Endothelial cell of umbilical vein (primary cell): Measurements from ENCODE around the gene WDR7. TPM values are rescaled to one million over a fixed set of nuclear protein-coding genes. Genes with fewer than 3 reads are reported as not detected.

Experiments
- BruUV-seq: library from RNA; stranded (reverse); fragments of 400-500 nt; replicated peaks from 2 replicates; lab custom pipeline; 2021; lab: Mats Ljungman, UMichigan
- CTCF ChIA-PET: fragments of 300-600, 350-600 bp; sonication (Branson Sonifier 250); formaldehyde crosslinking; loops from one replicate; lab custom pipeline; 2021; ENCODE audit warnings: antibody characterized with exemption, inconsistent platforms; lab: Charles Lee
- POLR2A ChIA-PET: fragments of 300-600, 350-600 bp; sonication (Branson Sonifier 250); formaldehyde crosslinking; loops from one replicate; lab custom pipeline; 2021; ENCODE audit warnings: antibody characterized with exemption, inconsistent platforms; lab: Charles Lee
- DNase-seq: peaks from one replicate; pipeline ENCODE4 v3.0.0-alpha.2; 2011; ENCODE audit warnings: low read depth, low spot score
- FAIRE-seq: peaks from 2 replicates; lab custom pipeline; 2011; peaks lifted over from hg19 to GRCh38; lab: Jason Lieb, UNC
- H2AFZ ChIP-seq: 2 replicates; pipeline ENCODE4 v1.6.0; 2012; ENCODE audit warnings: low read depth, low read length, control low read depth, inconsistent platforms
- H3K27ac ChIP-seq: 2 replicates; pipeline ENCODE4 v1.5.1; 2011; ENCODE audit warnings: low read depth, mild to moderate bottlenecking, control low read depth, low read length, moderate library complexity; ENCODE audit not compliant: insufficient read depth
- H3K27me3 ChIP-seq, 2 experiments: 2 replicates each; pipeline versions ENCODE4 v1.6.0 to v1.6.1; 2011; ENCODE audit warnings: low read length in 2 of 2, mixed read lengths in 1 of 2; ENCODE audit not compliant: control insufficient read depth in 2 of 2, insufficient read depth in 2 of 2
- H3K36me3 ChIP-seq, 2 experiments: 2 replicates in 1 of 2; 3 replicates in 1 of 2; pipeline ENCODE4 v1.5.1; 2011; ENCODE audit warnings: low read length in 2 of 2, mild to moderate bottlenecking in 1 of 2, moderate library complexity in 1 of 2; ENCODE audit not compliant: control insufficient read depth in 2 of 2, insufficient read depth in 2 of 2; ENCODE audit errors: extremely low read depth in 1 of 2
- H3K4me1 ChIP-seq: 3 replicates; pipeline ENCODE4 v1.5.1; 2011; ENCODE audit warnings: mild to moderate bottlenecking, low read length; ENCODE audit not compliant: control insufficient read depth, insufficient read depth; ENCODE audit errors: extremely low read depth
- H3K4me2 ChIP-seq: 2 replicates; pipeline ENCODE4 v1.6.1; 2011; ENCODE audit warnings: low read length, control low read depth, mixed read lengths; ENCODE audit not compliant: insufficient read depth
- H3K4me3 ChIP-seq, 3 experiments: fragments of 200-600 bp in 1 of 3; sonication (generic), shearing (Covaris generic) in 1 of 3; replicated peaks in 1 of 3; 2 replicates each; pipeline ENCODE4 v1.5.1; 2011 to 2016; ENCODE audit warnings: control low read depth in 3 of 3, low read length in 3 of 3, mild to moderate bottlenecking in 2 of 3, inconsistent platforms in 1 of 3, low read depth in 1 of 3, moderate library complexity in 1 of 3; ENCODE audit not compliant: insufficient read depth in 1 of 3
- H3K79me2 ChIP-seq: 2 replicates; pipeline ENCODE4 v1.6.0; 2012; ENCODE audit warnings: low read length, inconsistent platforms; ENCODE audit not compliant: control insufficient read depth, insufficient read depth
- H3K9ac ChIP-seq: replicated peaks from 2 replicates; pipeline ENCODE3; 2011; ENCODE audit warnings: low read length, control low read depth; ENCODE audit not compliant: insufficient read depth; ENCODE audit errors: extremely low read depth
- H3K9me1 ChIP-seq: replicated peaks from 3 replicates; pipeline ENCODE4 v1.6.0; 2011; ENCODE audit warnings: mild to moderate bottlenecking, low read length; ENCODE audit not compliant: control insufficient read depth, insufficient read depth; ENCODE audit errors: extremely low read depth
- H3K9me3 ChIP-seq: replicated peaks from 2 replicates; pipeline ENCODE4 v1.5.1; 2012; ENCODE audit warnings: low read length, inconsistent platforms; ENCODE audit not compliant: control insufficient read depth, insufficient read depth
- H4K20me1 ChIP-seq: replicated peaks from 2 replicates; pipeline ENCODE3; 2011; ENCODE audit warnings: mild to moderate bottlenecking, low read length; ENCODE audit not compliant: control insufficient read depth, insufficient read depth; ENCODE audit errors: extremely low read depth
- CTCF ChIP-seq, 2 donors: IDR thresholded peaks; 1 replicate in 1 of 2; 2 replicates in 1 of 2; pipeline ENCODE4 v1.5.1; 2011; ENCODE audit warnings: low read length in 2 of 2, mild to moderate bottlenecking in 2 of 2, moderate library complexity in 2 of 2, control low read depth in 1 of 2, inconsistent platforms in 1 of 2, low read depth in 1 of 2; ENCODE audit not compliant: insufficient read depth in 1 of 2; ENCODE audit errors: extremely low read depth in 1 of 2
- EZH2 ChIP-seq: IDR thresholded peaks from 2 replicates; pipeline ENCODE4 v1.6.1; 2012; ENCODE audit warnings: borderline replicate concordance, low read depth, mild to moderate bottlenecking, moderate library complexity, low read length, inconsistent platforms; ENCODE audit not compliant: severe bottlenecking
- FOS ChIP-seq: IDR thresholded peaks from 2 replicates; pipeline ENCODE4 v1.6.1; 2011; ENCODE audit warnings: mild to moderate bottlenecking, low read length, moderate library complexity, borderline replicate concordance; ENCODE audit not compliant: insufficient read depth
- GATA2 ChIP-seq: IDR thresholded peaks from 2 replicates; pipeline ENCODE4 v1.7.0; 2011; ENCODE audit warnings: low read depth, mild to moderate bottlenecking, moderate library complexity, mixed read lengths, low read length; ENCODE audit not compliant: insufficient read length, insufficient read depth
- JUN ChIP-seq: IDR thresholded peaks from 2 replicates; pipeline ENCODE4 v1.6.1; 2011; ENCODE audit warnings: borderline replicate concordance, low read depth; ENCODE audit not compliant: insufficient read length, insufficient read depth
- MAX ChIP-seq: IDR thresholded peaks from 2 replicates; pipeline ENCODE4 v1.6.1; 2011; ENCODE audit not compliant: insufficient read depth, insufficient read length
- MYC ChIP-seq: IDR thresholded peaks from one replicate; pipeline ENCODE4 v1.6.1; 2011; ENCODE audit warnings: mild to moderate bottlenecking, low read depth, low read length
- POLR2A ChIP-seq: IDR thresholded peaks from 2 replicates; pipeline ENCODE4 v1.6.1; 2012; ENCODE audit warnings: low read depth, mild to moderate bottlenecking, control low read depth, low read length
- POLR2AphosphoS5 ChIP-seq: IDR thresholded peaks from 2 replicates; pipeline ENCODE4 v1.6.1; 2012; ENCODE audit warnings: low read depth, mild to moderate bottlenecking, control low read depth, low read length, moderate library complexity; ENCODE audit not compliant: insufficient read depth
- dilution Hi-C: fragments of 300-500 bp; cut with MboI; formaldehyde crosslinking; loops from one replicate; pipeline ENCODE4 v1.15.0; 2019; ENCODE audit warnings: low sequenced_read_pairs; ENCODE audit not compliant: extremely low pct_ligation_motif_present
- intact Hi-C: fragments of 100-400 bp; cut with micrococcal nuclease; formaldehyde crosslinking; loops from one replicate; pipeline ENCODE4 v1.10.0; 2022
- polyA plus RNA-seq, 4 experiments: library from polyadenylated mRNA; depleted of rRNA in 3 of 4; stranded (reverse) in 3 of 4; unstranded in 1 of 4; fragments of >200 nt; gene quantifications; 2 replicates each; pipeline versions ENCODE4 v1.2.1 to v1.2.3, GENCODE V29; 2011 to 2012; ENCODE audit warnings: missing spikeins in 1 of 4
- total RNA-seq: library from RNA; stranded (reverse); gene quantifications from 2 replicates; pipeline ENCODE4 v1.2.3, GENCODE V29; 2021

Gene WDR7
- total and polyA plus RNA-seq, 2 donors (not counting 3 experiments of a cell fraction or from before 2014, with no cell fraction given) = 5.9 to 19.0 TPM

GRCh38 chr18:56927786-56928185 lies 276.6 kb downstream of the WDR7 start:
- no peak overlapping the region for H2AFZ ChIP-seq
- no peak overlapping the region for H3K4me2 ChIP-seq
- DNase-seq = no peak
- no peak for TF ChIP-seq MYC
- no peak for TF ChIP-seq CTCF (IDR thresholded peaks at IDR 0.05; ENCODE audit: extremely low read depth in 1 of 2, insufficient read depth in 1 of 2, low read depth in 1 of 2, low read length in 2 of 2)
- no peak for TF ChIP-seq POLR2A
- TF ChIP-seq MAX = no peak
- no peak overlapping the region for H3K4me3 ChIP-seq
- H4K20me1 ChIP-seq = peaks cover 2% of the 10 kb centered on the region
- H3K27ac ChIP-seq = no peak overlapping the region
- H3K27me3 ChIP-seq = no peaks in the 10 kb centered on the region
- BruUV-seq = no TSS peak
- ChIA-PET POLR2A (no interaction called here), CTCF (interaction anchor here (0.7 to 2.7 kb wide), 3 partner anchors 10 to 58 kb away, joined by 3 to 9 read pairs (median 3); no protein-coding TSS in a partner anchor)
- no peaks in the 10 kb centered on the region for H3K9me3 ChIP-seq
- H3K79me2 ChIP-seq = no peaks in the 10 kb centered on the region
- H3K9me1 ChIP-seq = no peaks in the 10 kb centered on the region
- no peaks in the 10 kb centered on the region for H3K36me3 ChIP-seq
- no peaks in the 10 kb centered on the region for H3K4me1 ChIP-seq
- dilution Hi-C loops (no loop called here), intact Hi-C loops (no loop called here)
- H3K9ac ChIP-seq = no peak overlapping the region
- no peak for FAIRE-seq

- H3K27ac ChIP-seq = no peak overlapping the region
- no peaks in the 10 kb centered on the region for H3K79me2 ChIP-seq
- ChIA-PET CTCF (no interaction called here), POLR2A (no interaction called here)
- H3K9me3 ChIP-seq = no peaks in the 10 kb centered on the region
- no peaks in the 10 kb centered on the region for H3K4me1 ChIP-seq
- BruUV-seq = no TSS peak
- H3K36me3 ChIP-seq = no peaks in the 10 kb centered on the region
- H3K4me2 ChIP-seq = no peak overlapping the region
- dilution Hi-C loops (no loop called here), intact Hi-C loops (no loop called here)
- no peak overlapping the region for H2AFZ ChIP-seq
- FAIRE-seq (no peak), DNase-seq (no peak)
- no peak overlapping the region for H3K4me3 ChIP-seq
- TF ChIP-seq CTCF (IDR thresholded peaks at IDR 0.05; ENCODE audit: extremely low read depth in 1 of 2, insufficient read depth in 1 of 2, low read depth in 1 of 2, low read length in 2 of 2) = no peak
- no peak for TF ChIP-seq POLR2AphosphoS5
- TF ChIP-seq MYC = no peak
- no peak for TF ChIP-seq MAX
- no peak for TF ChIP-seq GATA2
- no peak for TF ChIP-seq FOS
- no peak for TF ChIP-seq POLR2A
- TF ChIP-seq JUN = no peak
- no peak for TF ChIP-seq EZH2
- H3K9ac ChIP-seq = no peak overlapping the region
- H3K27me3 ChIP-seq = no peaks in the 10 kb centered on the region
- no peaks in the 10 kb centered on the region for H3K9me1 ChIP-seq
- H4K20me1 ChIP-seq = peaks cover 2% of the 10 kb centered on the region
These were observed 278.7 kb downstream of the WDR7 start for GRCh38 chr18:56929886-56930285.
